Left kidney (tissue), 2 donors: ENCODE results near the gene TYSND1. TPM values are rescaled to one million over a fixed set of nuclear protein-coding genes. Genes with fewer than 3 reads are reported as not detected.
"Not testable (repeated sequence)": the region's sequence is repeated elsewhere in the genome, so short reads cannot be mapped to it uniquely, and the experiment has no call there.

Source experiments
- DNase-seq: peaks from one replicate; pipeline ENCODE4 v3.0.0-alpha.2; 2013
- polyA plus RNA-seq: library from polyadenylated mRNA; unstranded; fragments of 120-200 nt; gene quantifications from one replicate; pipeline ENCODE4 v1.2.1, GENCODE V29; 2013; ENCODE audit not compliant: insufficient read length

TYSND1 gene
- polyA plus RNA-seq, 1 donor, result 12.4 TPM

GRCh38 chr10:70166394-70166793 is 19.9 kb upstream of the TYSND1 start:
- no peak for DNase-seq

GRCh38 chr10:70164163-70164562 is 17.7 kb upstream of the TYSND1 start:
- DNase-seq, result no peak

- no peak for DNase-seq
Measured at GRCh38 chr10:70163448-70163847, 16.9 kb upstream of the TYSND1 start.

GRCh38 chr10:70162892-70163201 is 16.3 kb upstream of the TYSND1 start:
- no peak for DNase-seq

GRCh38 chr10:70162151-70162891 is 15.8 kb upstream of the TYSND1 start:
- DNase-seq, result no peak

GRCh38 chr10:70160798-70161197 is 14.3 kb upstream of the TYSND1 start:
- no peak for DNase-seq

GRCh38 chr10:70159366-70159765 is 12.9 kb upstream of the TYSND1 start:
- DNase-seq, result not testable (repeated sequence)

- DNase-seq, result no peak
Measured at GRCh38 chr10:70158113-70158512, 11.6 kb upstream of the TYSND1 start.

- DNase-seq, result no peak
Measured at GRCh38 chr10:70155255-70155838, 8.8 kb upstream of the TYSND1 start.

GRCh38 chr10:70148516-70148915 is 2.0 kb upstream of the TYSND1 start:
- no peak for DNase-seq

GRCh38 chr10:70147259-70147625 is 742 bp upstream of the TYSND1 start:
- DNase-seq, result no peak

GRCh38 chr10:70145666-70146488 is 623 bp downstream of the TYSND1 start:
- DNase-seq, result peak; percentile 59

GRCh38 chr10:70145166-70145665 is 1.3 kb downstream of the TYSND1 start:
- no peak for DNase-seq

GRCh38 chr10:70144372-70145110 is 2.0 kb downstream of the TYSND1 start:
- no peak for DNase-seq

- no peak for DNase-seq
Measured at GRCh38 chr10:70142555-70142954, 3.9 kb downstream of the TYSND1 start.

GRCh38 chr10:70140297-70140696 is 6.2 kb downstream of the TYSND1 start:
- DNase-seq, result no peak

GRCh38 chr10:70139997-70140250 is 6.6 kb downstream of the TYSND1 start:
- DNase-seq, result no peak

- DNase-seq, result no peak
Measured at GRCh38 chr10:70139151-70139996, 7.1 kb downstream of the TYSND1 start.

- no peak for DNase-seq
Measured at GRCh38 chr10:70137927-70138883, 8.3 kb downstream of the TYSND1 start.

GRCh38 chr10:70137135-70137534 is 9.4 kb downstream of the TYSND1 start:
- DNase-seq, result no peak

- DNase-seq, result no peak
Measured at GRCh38 chr10:70135684-70136083, 10.8 kb downstream of the TYSND1 start.
